ENCODE data around the gene OFD1.

Gene OFD1

GRCh38 chrX:13764765-13765164 lies 30.2 kb downstream of the OFD1 start:
- DNase-seq = peak; percentile 58
- peak; percentile 58 for TF ChIP-seq CTCF (IDR thresholded peaks at IDR 0.05; ENCODE audit: low read depth, low read length)

GRCh38 chrX:13768939-13769338 lies 34.4 kb downstream of the OFD1 start:
- Histone ChIP-seq H3K4me1 (no peaks in the 10 kb centered on the region), H3K36me3 (no peaks in the 10 kb centered on the region; the same call in none of the 2 replicates), H3K4me3 (ENCODE audit: low read depth, low read length) (no peak overlapping the region), H3K27me3 (no peaks in the 10 kb centered on the region), H3K9me3 (no peaks in the 10 kb centered on the region)
- no peak for TF ChIP-seq CTCF (IDR thresholded peaks at IDR 0.05; ENCODE audit: low read depth, low read length)
- DNase-seq = no peak

More at GRCh38 chrX:13764765-13765164, 30.2 kb downstream of the OFD1 start:
- no peaks in the 10 kb centered on the region; the same call in none of the 2 replicates for H3K36me3 ChIP-seq
- no peaks in the 10 kb centered on the region for H3K27me3 ChIP-seq
- H3K4me1 ChIP-seq = no peaks in the 10 kb centered on the region
- H3K4me3 ChIP-seq (ENCODE audit: low read depth, low read length) = no peak overlapping the region
- H3K9me3 ChIP-seq = no peaks in the 10 kb centered on the region

GRCh38 chrX:13770013-13770535 lies 35.5 kb downstream of the OFD1 start:
- no peak for DNase-seq
- H3K27me3 ChIP-seq = no peaks in the 10 kb centered on the region

GRCh38 chrX:13774696-13775095 lies 40.1 kb downstream of the OFD1 start:
- H3K4me3 ChIP-seq (ENCODE audit: low read depth, low read length) = no peak overlapping the region
- no peak for DNase-seq
- TF ChIP-seq CTCF (IDR thresholded peaks at IDR 0.05; ENCODE audit: low read depth, low read length) = no peak
- no peaks in the 10 kb centered on the region for H3K9me3 ChIP-seq
- H3K36me3 ChIP-seq = peaks cover 11% of the 10 kb centered on the region
- no peaks in the 10 kb centered on the region for H3K4me1 ChIP-seq
- no peaks in the 10 kb centered on the region for H3K27me3 ChIP-seq

More at GRCh38 chrX:13770013-13770535, 35.5 kb downstream of the OFD1 start:
- H3K9me3 ChIP-seq = no peaks in the 10 kb centered on the region
- no peak overlapping the region for H3K4me3 ChIP-seq (ENCODE audit: low read depth, low read length)
- peaks cover 7% of the 10 kb centered on the region for H3K36me3 ChIP-seq
- TF ChIP-seq CTCF (IDR thresholded peaks at IDR 0.05; ENCODE audit: low read depth, low read length) = no peak
- no peaks in the 10 kb centered on the region for H3K4me1 ChIP-seq

GRCh38 chrX:13775837-13776236 lies 41.3 kb downstream of the OFD1 start:
- no peak for TF ChIP-seq CTCF (IDR thresholded peaks at IDR 0.05; ENCODE audit: low read depth, low read length)
- Histone ChIP-seq H3K36me3 (peaks cover 11% of the 10 kb centered on the region), H3K27me3 (no peaks in the 10 kb centered on the region), H3K4me1 (no peaks in the 10 kb centered on the region), H3K4me3 (ENCODE audit: low read depth, low read length) (no peak overlapping the region), H3K9me3 (no peaks in the 10 kb centered on the region)
- no peak for DNase-seq

GRCh38 chrX:13776387-13776786 lies 41.8 kb downstream of the OFD1 start:
- no peak for TF ChIP-seq CTCF (IDR thresholded peaks at IDR 0.05; ENCODE audit: low read depth, low read length)

More at GRCh38 chrX:13776387-13776786, 41.8 kb downstream of the OFD1 start:
- H3K4me1 ChIP-seq = no peaks in the 10 kb centered on the region
- no peak for DNase-seq
- no peaks in the 10 kb centered on the region for H3K9me3 ChIP-seq
- H3K36me3 ChIP-seq = peaks cover 11% of the 10 kb centered on the region
- H3K27me3 ChIP-seq = no peaks in the 10 kb centered on the region
- no peak overlapping the region for H3K4me3 ChIP-seq (ENCODE audit: low read depth, low read length)
